Lung (tissue), 12 donors: Measurements from ENCODE around the gene GNA12. TPM values are rescaled to one million over a fixed set of nuclear protein-coding genes. Genes with fewer than 3 reads are reported as not detected.

ENCODE experiments used
- ATAC-seq: fragments of 200-7000 bp; cut with Tn5 transposase; one replicate; pipeline ENCODE4 v1.9.1; 2020; ENCODE audit warnings: moderate number of reproducible peaks; ENCODE audit not compliant: insufficient read depth, low FRiP score
- DNase-seq, 3 donors: peaks; one replicate each; pipeline ENCODE4 v3.0.0-alpha.2; 2013 to 2017
- H3K27ac ChIP-seq, 2 donors: one replicate each; pipeline ENCODE4 v1.5.1; 2013; ENCODE audit warnings: mild to moderate bottlenecking in 2 of 2, moderate library complexity in 2 of 2, control low read depth in 1 of 2, inconsistent platforms in 1 of 2, low read depth in 1 of 2, low read length in 1 of 2
- H3K27me3 ChIP-seq, 3 donors: one replicate each; pipeline ENCODE4 v1.5.1; 2013; ENCODE audit warnings: low read length in 2 of 3; ENCODE audit not compliant: control insufficient read depth in 3 of 3, insufficient read depth in 3 of 3
- H3K36me3 ChIP-seq, 4 donors: one replicate each; pipeline ENCODE4 v1.5.1; 2013; ENCODE audit warnings: low read length in 4 of 4, mild to moderate bottlenecking in 1 of 4, moderate library complexity in 1 of 4; ENCODE audit not compliant: control insufficient read depth in 4 of 4, insufficient read depth in 4 of 4
- H3K4me1 ChIP-seq, 5 donors: one replicate each; pipeline ENCODE4 v1.5.1; 2013; ENCODE audit warnings: low read length in 5 of 5, mild to moderate bottlenecking in 2 of 5, moderate library complexity in 1 of 5; ENCODE audit not compliant: control insufficient read depth in 5 of 5, insufficient read depth in 5 of 5
- H3K4me3 ChIP-seq: one replicate; pipeline ENCODE4 v1.5.1; 2013; ENCODE audit warnings: mild to moderate bottlenecking, control low read depth, moderate library complexity
- H3K9ac ChIP-seq, 2 donors: one replicate each; pipeline ENCODE4 v1.5.1; 2013; ENCODE audit warnings: low read length in 2 of 2, control low read depth in 1 of 2; ENCODE audit not compliant: insufficient read depth in 1 of 2
- H3K9me3 ChIP-seq, 4 donors: one replicate each; pipeline ENCODE4 v1.5.1; 2013; ENCODE audit warnings: low read length in 3 of 4, mild to moderate bottlenecking in 1 of 4, moderate library complexity in 1 of 4; ENCODE audit not compliant: control insufficient read depth in 4 of 4, insufficient read depth in 3 of 4
- CTCF ChIP-seq: IDR thresholded peaks from 2 replicates; pipeline ENCODE4 v1.5.1; 2012; ENCODE audit warnings: mild to moderate bottlenecking; ENCODE audit errors: control extremely low read depth, extremely low read depth
- WGBS, 2 donors: extraction: QIAGEN DNeasy Blood & Tissue Kit; methylation state at CpG; one replicate each; pipeline ENCODE4 v1.1.7; 2013; 5-methylcytosine and 5-hydroxymethylcytosine counted together
- polyA plus RNA-seq, 2 donors: library from polyadenylated mRNA; stranded (reverse); fragments of 200-250 nt; gene quantifications; one replicate each; pipeline ENCODE4 v1.2.1, GENCODE V29; 2013
- total RNA-seq, 2 donors: library from RNA; depleted of rRNA in 1 of 2; stranded (reverse); fragments of >200 nt in 1 of 2; gene quantifications; one replicate each; pipeline ENCODE4 v1.2.1, GENCODE V29; 2014 to 2021
- donor health status: control.
- donor health status: control.
- donor health status: Bipolar disorder and iron deficiency.
- donor health status: healthy.
- donor health status: DM: yes; HTN: yes; CAD: no.

GNA12 gene
- total and polyA plus RNA-seq, 4 donors, result 11.0 to 51.9 (median 33.5) TPM

- ATAC-seq (no peak), DNase-seq (no peak)
- H3K4me3 ChIP-seq, result no peak overlapping the region
- H3K9ac ChIP-seq, result no peak overlapping the region
- H3K9me3 ChIP-seq, result no peaks in the 10 kb centered on the region
- H3K4me1 ChIP-seq, result peaks cover 14 to 53% (median 25%) of the 10 kb centered on the region in 5 donors
- no peaks in the 10 kb centered on the region for H3K27me3 ChIP-seq
- TF ChIP-seq CTCF, result no peak
- peak overlapping the region in 1 of 2 donors; percentile 47 for H3K27ac ChIP-seq
- H3K36me3 ChIP-seq, result no peaks in the 10 kb centered on the region
- 92 to 93% methylated on average over 10 of the region's 10 CpGs for WGBS, 2 donors
Measured at GRCh38 chr7:2821842-2822507, 22.1 kb downstream of the GNA12 start.

- no peak for TF ChIP-seq CTCF
- Histone ChIP-seq H3K27me3 (no peaks in the 10 kb centered on the region), H3K4me1 (peaks cover 14 to 53% (median 25%) of the 10 kb centered on the region in 5 donors), H3K4me3 (no peak overlapping the region), H3K27ac (peak overlapping the region in 1 of 2 donors; percentile 50), H3K9ac (no peak overlapping the region), H3K9me3 (no peaks in the 10 kb centered on the region), H3K36me3 (no peaks in the 10 kb centered on the region)
- WGBS, 2 donors, result 53 to 61% methylated on average over 12 of the region's 12 CpGs
- DNase-seq, result peak in 1 of 3 donors; percentile 36
- ATAC-seq, result peak; percentile 31
Measured at GRCh38 chr7:2821161-2821841, 22.8 kb downstream of the GNA12 start.

- H3K27me3 ChIP-seq, result no peaks in the 10 kb centered on the region
- H3K36me3 ChIP-seq, result no peaks in the 10 kb centered on the region
- H3K9ac ChIP-seq, result no peak overlapping the region
- H3K9me3 ChIP-seq, result no peaks in the 10 kb centered on the region
- no peak for TF ChIP-seq CTCF
- WGBS, 2 donors, result 69 to 74% methylated on average over 4 of the region's 4 CpGs
- ATAC-seq (peak; percentile 77), DNase-seq (peak; percentile 83 to 92 (median 89))
- no peak overlapping the region for H3K4me3 ChIP-seq
- peak overlapping the region in 1 of 2 donors; percentile 37 for H3K27ac ChIP-seq
- H3K4me1 ChIP-seq, result peaks cover 14 to 49% (median 22%) of the 10 kb centered on the region in 5 donors
Measured at GRCh38 chr7:2820508-2820934, 23.6 kb downstream of the GNA12 start.
